ENCODE measurements around the gene RCSD1.
"Not testable (repeated sequence)": the region's sequence is repeated elsewhere in the genome, so short reads cannot be mapped to it uniquely, and the experiment has no call there.

Gene RCSD1

DNA sequence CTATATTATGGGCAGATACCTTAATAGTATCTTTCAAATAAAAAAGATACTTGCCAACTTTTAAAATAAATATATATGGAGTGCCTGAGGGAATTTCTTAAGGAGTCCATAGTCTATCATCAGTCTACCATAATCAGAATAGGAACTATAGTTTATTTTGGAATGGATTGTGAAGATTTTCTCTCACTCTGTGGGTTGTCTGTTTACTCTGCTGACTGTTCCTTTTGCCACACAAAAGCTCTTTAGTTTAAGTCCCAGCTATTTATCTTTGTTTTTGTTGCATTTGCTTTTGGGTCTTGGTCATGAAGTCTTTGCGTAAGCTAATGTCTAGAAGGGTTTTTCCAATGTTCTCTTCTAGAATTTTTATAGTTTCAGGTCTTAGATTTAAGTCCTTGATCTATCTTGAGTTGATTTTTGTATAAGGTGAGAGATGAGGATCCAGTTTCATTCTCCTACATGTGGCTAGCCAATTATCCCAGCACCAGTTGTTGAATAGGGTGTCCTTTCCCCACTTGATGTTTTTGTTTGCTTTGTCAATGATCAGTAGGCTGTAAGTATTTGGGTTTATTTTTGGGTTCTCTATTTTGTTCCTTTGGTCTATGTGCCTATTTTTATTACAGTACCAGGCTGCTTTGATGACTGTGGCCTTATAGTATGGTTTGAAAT lies 112.5 kb downstream of the RCSD1 start:
- not testable (repeated sequence) for DNase-seq (ENCODE audit: low read depth)

DNA sequence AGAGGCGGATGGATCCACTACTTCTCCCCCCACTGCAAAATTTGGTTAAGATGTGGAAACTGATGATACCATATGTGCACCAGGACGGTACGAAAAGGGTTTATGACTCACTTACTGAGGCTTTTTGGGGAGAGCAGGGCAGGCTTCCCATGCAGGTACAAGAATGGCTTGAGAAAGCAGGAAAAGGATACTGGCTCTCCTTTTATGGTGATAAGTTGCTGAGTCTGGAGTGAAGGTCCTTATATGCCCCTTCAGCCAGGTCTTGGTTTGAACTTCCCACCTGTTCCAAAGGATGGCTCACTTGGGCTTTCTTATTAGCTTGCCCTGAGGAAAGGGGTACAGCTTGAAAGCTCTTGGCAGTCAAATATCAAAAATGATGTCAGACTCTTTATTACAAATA lies 114.9 kb downstream of the RCSD1 start:
- no peak for DNase-seq (ENCODE audit: low read depth)

DNA sequence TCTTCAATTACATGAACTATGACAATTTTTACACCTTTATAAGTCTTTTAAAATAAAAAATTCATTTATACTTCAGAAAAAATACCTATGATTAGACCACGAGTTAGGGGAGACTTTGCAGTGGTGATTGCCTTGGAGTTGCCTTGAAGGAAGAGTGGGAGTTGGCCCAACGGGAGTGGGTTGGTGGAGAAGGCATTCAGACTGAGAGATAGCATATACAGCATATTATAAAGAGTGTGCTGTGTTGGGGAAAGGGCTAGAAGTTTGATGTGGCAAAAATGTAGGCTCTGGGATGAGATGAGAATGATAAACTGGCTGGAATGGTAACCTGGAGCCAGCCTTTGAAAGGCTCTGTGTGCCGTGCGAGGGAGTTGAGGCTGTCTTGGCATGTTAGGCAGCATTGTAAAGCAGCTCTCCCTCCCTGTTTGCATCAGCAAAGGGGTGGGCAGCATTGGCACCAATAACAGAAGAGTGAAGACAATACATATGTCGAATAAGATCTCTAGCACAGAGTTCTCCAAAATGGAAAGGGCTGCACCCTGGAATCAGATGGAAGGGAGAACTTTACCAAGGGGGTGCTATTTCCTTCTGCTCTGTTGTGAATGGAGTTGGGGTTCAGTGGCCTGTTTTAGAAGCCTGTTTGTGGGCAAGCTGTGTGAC lies 116.1 kb downstream of the RCSD1 start:
- DNase-seq (ENCODE audit: low read depth), result no peak

DNA sequence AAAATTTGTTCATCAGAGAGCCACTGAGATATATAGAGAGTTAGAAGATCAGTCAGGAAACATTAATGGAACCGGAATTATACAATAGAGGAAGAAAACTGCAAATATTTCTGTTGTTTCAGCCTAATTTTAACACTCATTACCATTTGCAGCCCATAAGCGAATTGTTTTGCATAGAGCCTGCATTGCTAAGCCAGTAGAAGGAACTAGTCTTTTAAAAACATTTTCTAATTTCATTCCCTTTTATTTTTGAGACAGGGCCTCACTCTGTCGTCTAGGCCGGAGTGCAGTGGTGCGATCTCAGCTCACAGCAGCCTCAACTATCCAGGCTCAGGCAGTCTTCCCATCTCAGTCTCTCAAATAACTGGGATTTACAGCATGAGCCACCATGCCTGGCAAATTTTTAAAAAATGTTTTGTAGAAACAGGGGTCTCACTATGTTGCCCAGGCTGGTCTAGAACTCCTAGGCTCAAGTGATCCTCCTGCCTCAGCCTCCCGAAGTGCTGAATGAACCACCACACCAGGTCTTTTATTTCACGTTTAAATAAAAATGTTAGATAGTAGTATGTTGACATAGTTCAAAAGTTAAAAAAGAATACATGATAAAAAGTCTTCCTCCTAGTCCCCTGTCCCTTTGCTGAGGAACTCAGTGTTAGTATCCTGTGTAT lies 117.1 kb downstream of the RCSD1 start:
- no peak for DNase-seq (ENCODE audit: low read depth)

DNA sequence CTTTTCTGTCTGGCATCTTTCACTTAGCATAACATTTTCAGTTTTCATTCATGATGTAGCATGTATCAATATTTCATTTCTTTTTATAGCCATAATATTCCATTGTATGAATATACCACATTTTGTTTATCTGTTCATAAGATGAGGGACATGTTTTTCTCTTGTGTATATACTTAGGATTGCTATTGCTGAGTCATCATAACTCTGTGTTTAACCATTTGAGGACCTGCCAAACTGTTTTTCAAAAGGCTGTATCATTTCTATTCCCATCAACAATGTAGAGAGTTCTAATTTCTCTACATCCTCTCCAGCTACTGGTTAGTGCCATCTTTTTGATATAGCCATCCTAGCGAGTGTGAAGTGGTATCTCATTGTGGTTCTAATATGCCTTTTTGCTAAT lies 118.0 kb downstream of the RCSD1 start:
- peak; percentile 68 for DNase-seq (ENCODE audit: low read depth)

DNA sequence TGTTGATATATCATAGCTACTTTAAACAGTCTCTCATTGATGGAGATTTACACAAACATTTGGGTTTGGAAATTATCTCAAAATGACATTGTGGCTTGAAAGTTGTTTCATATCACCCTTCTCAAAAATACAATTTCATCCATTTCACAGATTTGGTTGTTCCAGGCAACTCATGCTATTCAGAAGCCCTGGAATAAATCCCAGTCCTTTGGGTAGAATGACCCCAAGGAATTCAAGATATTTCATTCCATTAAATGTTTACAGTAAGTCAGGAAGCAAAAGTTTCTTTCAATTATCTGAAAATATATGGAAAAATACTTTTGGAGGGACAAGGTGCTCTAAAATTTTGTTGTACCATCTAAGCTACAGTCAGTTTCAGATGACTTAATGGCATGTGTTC lies 118.9 kb downstream of the RCSD1 start:
- peak; percentile 39 for DNase-seq (ENCODE audit: low read depth)

DNA sequence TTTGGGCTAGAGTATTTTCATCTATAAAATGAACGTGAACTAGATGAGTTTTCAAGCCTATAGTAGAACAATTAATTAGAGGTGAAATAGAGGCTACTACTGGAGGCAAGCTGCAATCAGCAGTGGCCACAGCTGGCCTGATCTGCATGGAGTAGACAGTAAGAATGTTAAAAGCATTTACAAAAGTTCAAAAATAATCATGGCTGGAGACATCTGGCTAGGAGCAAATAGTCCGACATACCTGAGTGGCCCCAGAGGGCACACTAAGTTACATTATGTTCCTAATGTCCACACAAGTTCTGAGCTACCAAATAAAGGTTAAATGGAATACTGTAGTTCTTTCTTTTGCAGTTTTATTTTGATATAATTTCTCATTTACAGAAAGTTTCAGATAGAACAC lies 119.7 kb downstream of the RCSD1 start:
- no peak for DNase-seq (ENCODE audit: low read depth)

DNA sequence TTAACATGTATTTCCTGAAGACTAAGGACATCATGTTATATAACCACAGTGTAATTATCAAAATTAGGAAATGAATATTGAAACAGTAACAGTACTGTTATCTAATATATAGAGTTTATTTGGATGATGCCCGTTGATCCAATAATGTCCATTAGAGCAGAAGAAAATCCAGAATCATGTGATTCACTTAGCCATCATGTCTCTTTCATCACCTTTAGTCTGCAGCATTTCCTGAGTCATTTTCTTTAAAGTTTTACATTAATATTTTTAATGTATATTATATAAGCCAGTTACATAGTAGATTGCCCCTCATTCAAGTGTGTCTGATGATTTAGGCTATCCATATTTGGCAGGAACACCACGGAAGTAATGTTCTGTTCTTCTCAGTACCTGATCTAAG lies 120.6 kb downstream of the RCSD1 start:
- DNase-seq (ENCODE audit: low read depth), result no peak

DNA sequence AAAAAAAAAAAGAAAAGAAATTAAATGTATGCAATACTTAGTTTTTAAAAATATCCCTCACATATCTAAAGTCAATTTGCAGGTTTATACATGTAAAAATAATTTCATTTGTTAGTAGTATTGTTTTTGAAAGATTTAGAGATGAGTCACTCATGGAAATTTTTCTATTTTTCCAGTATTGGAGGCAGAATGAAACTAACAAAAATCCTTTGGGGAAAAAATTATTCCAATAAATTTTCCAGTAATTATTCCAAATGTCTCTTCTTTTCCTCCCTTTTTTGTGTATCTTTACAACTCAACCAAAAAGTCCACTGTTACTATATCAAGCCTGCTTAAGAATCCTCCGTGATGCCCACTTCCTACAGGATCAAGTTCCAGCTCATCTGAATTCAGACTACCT lies 121.6 kb downstream of the RCSD1 start:
- no peak for DNase-seq (ENCODE audit: low read depth)

DNA sequence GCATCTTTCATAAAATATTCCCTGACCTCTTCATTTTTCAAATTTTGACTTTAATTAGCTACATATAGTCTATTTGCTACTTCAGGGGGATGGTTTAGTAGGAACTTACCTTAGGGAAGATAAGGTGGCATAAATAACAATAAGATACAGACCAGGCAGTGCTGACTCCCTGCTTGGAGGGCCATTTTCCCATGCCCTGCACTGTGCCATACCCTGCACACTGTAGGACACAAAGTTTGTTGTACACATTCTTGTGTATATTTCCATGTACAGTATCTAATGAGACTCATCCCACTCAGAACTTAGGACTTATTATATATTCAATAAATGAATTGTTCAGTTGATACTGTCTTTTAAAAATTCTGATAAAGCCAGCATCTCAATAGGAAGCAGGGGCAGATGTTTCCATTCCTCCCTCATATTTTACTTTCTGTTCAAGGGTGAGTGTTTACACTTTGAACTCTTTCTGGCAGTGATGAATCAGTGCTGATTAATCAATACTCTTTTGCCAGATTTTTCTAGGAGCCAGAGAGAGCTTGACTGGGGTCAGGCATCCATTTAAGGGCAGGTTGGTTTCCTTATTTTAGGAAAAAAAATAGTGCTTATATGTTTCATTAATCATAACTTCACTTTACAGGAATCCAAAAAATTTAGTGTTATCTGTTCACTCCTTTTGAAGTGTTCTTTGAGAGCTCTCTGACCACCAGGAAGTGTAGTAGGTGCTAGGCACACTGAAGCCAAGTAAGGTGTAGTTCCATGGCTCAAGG lies 122.4 kb downstream of the RCSD1 start:
- DNase-seq (ENCODE audit: low read depth), result peak; percentile 21

DNA sequence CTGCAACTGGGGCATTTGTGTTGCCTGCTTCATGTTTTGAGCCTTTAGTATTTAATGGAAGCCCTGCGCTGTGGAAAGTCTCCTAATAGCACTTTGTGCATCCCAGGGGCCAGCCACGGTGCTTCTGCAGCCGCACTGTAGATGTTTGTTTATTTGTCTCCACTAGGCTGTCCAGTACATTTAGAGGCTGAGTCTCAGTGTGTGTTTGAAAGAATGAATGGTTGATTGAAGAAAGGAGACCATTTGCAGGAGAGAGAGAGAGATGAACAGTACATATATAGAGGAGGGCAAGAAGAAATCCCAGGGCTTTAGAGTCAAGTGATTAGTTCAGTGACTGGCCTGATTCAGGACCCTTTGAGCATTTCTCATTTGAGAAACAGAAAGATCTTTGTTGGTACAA lies 125.6 kb downstream of the RCSD1 start:
- DNase-seq (ENCODE audit: low read depth), result no peak
